ENCODE measurements around the gene ARHGAP6. TPM values are rescaled to one million over a fixed set of nuclear protein-coding genes. Genes with fewer than 3 reads are reported as not detected.

The ARHGAP6 gene
- total and polyA plus RNA-seq, 2 donors (not counting 3 experiments of a cell fraction or from before 2014, with no cell fraction given), result 0.69 to 0.83 TPM

GRCh38 chrX:11444052-11444451 is 221.7 kb downstream of the ARHGAP6 start:
- Histone ChIP-seq H4K20me1 (replicated peaks; ENCODE audit: control insufficient read depth, extremely low read depth, insufficient read depth, low read length) (no peaks in the 10 kb centered on the region), H3K27ac (ENCODE audit: insufficient read depth, low read depth, low read length) (no peak overlapping the region), H2AFZ (ENCODE audit: low read depth, low read length) (no peak overlapping the region), H3K36me3 (ENCODE audit: control insufficient read depth in 2 of 2, extremely low read depth in 1 of 2, insufficient read depth in 2 of 2, low read length in 2 of 2) (no peaks in the 10 kb centered on the region), H3K4me1 (ENCODE audit: control insufficient read depth, extremely low read depth, insufficient read depth, low read length) (no peaks in the 10 kb centered on the region), H3K79me2 (ENCODE audit: control insufficient read depth, insufficient read depth, low read length) (no peaks in the 10 kb centered on the region), H3K4me3 (replicated peaks in 1 of 3; ENCODE audit: insufficient read depth in 1 of 3, low read depth in 1 of 3, low read length in 3 of 3) (no peak overlapping the region), H3K9me3 (replicated peaks; ENCODE audit: control insufficient read depth, insufficient read depth, low read length) (no peaks in the 10 kb centered on the region), H3K9me1 (replicated peaks; ENCODE audit: control insufficient read depth, extremely low read depth, insufficient read depth, low read length) (no peaks in the 10 kb centered on the region), H3K9ac (replicated peaks; ENCODE audit: extremely low read depth, insufficient read depth, low read length) (no peak overlapping the region), H3K4me2 (ENCODE audit: insufficient read depth, low read length) (no peak overlapping the region), H3K27me3 (ENCODE audit: control insufficient read depth in 2 of 2, insufficient read depth in 2 of 2, low read length in 2 of 2) (no peaks in the 10 kb centered on the region)
- FAIRE-seq, result no peak
- TF ChIP-seq EZH2 (IDR thresholded peaks at IDR 0.05; ENCODE audit: borderline replicate concordance, low read depth, low read length, severe bottlenecking), result no peak
- no peak for TF ChIP-seq JUN (IDR thresholded peaks at IDR 0.05; ENCODE audit: borderline replicate concordance, insufficient read depth, insufficient read length, low read depth)
- TF ChIP-seq MYC (IDR thresholded peaks at IDR 0.05; ENCODE audit: low read depth, low read length), result no peak
- intact Hi-C loops (cut with micrococcal nuclease) (no loop called here), dilution Hi-C loops (cut with MboI; ENCODE audit: extremely low pct_ligation_motif_present, low sequenced_read_pairs) (no loop called here)
- no peak for DNase-seq (ENCODE audit: low read depth, low spot score)
- ChIA-PET POLR2A (no interaction called here), CTCF (no interaction called here)
- BruUV-seq (replicated peaks), result no TSS peak

DNA sequence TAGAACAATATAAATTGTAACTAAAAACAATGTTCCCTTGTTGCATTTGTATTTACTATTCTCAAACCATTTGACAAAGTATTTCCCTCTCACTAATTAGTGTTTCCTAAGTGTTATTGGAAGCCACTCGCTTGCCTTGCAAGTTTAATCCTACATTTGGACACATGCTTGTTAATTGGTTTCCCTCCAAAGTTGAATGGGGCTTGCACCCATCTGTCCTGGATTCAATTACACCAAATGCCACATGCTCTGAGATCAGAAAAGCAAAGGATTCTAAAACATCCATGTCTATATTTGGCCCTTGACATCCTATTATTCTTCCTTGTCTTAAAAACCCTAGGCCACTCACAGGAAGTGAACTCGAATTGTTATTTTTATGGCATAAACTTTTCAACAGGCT is 225.9 kb downstream of the ARHGAP6 start:
- H3K79me2 ChIP-seq (ENCODE audit: control insufficient read depth, insufficient read depth, low read length), result no peaks in the 10 kb centered on the region
- no peak overlapping the region for H3K4me2 ChIP-seq (ENCODE audit: insufficient read depth, low read length)
- no TSS peak for BruUV-seq (replicated peaks)
- H3K9me1 ChIP-seq (replicated peaks; ENCODE audit: control insufficient read depth, extremely low read depth, insufficient read depth, low read length), result no peaks in the 10 kb centered on the region
- no peaks in the 10 kb centered on the region for H3K36me3 ChIP-seq (ENCODE audit: control insufficient read depth in 2 of 2, extremely low read depth in 1 of 2, insufficient read depth in 2 of 2, low read length in 2 of 2)
- H3K9me3 ChIP-seq (replicated peaks; ENCODE audit: control insufficient read depth, insufficient read depth, low read length), result no peaks in the 10 kb centered on the region
- no peak overlapping the region for H3K9ac ChIP-seq (replicated peaks; ENCODE audit: extremely low read depth, insufficient read depth, low read length)
- FAIRE-seq (no peak), DNase-seq (ENCODE audit: low read depth, low spot score) (no peak)
- no peaks in the 10 kb centered on the region for H3K27me3 ChIP-seq (ENCODE audit: control insufficient read depth in 2 of 2, insufficient read depth in 2 of 2, low read length in 2 of 2)
- intact Hi-C loops (cut with micrococcal nuclease), result no loop called here
- dilution Hi-C loops (cut with MboI; ENCODE audit: extremely low pct_ligation_motif_present, low sequenced_read_pairs), result no loop called here
- TF ChIP-seq POLR2A (IDR thresholded peaks at IDR 0.05; ENCODE audit: low read depth, low read length), result no peak
- TF ChIP-seq, protein P1, sequence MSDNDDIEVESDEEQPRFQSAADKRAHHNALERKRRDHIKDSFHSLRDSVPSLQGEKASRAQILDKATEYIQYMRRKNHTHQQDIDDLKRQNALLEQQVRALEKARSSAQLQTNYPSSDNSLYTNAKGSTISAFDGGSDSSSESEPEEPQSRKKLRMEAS (IDR thresholded peaks at IDR 0.05; ENCODE audit: insufficient read depth, insufficient read length), result no peak
- no peaks in the 10 kb centered on the region for H4K20me1 ChIP-seq (replicated peaks; ENCODE audit: control insufficient read depth, extremely low read depth, insufficient read depth, low read length)
- H3K4me3 ChIP-seq (replicated peaks in 1 of 3; ENCODE audit: insufficient read depth in 1 of 3, low read depth in 1 of 3, low read length in 3 of 3), result no peak overlapping the region
- no peak overlapping the region for H3K27ac ChIP-seq (ENCODE audit: insufficient read depth, low read depth, low read length)
- ChIA-PET CTCF (no interaction called here), POLR2A (no interaction called here)
- H3K4me1 ChIP-seq (ENCODE audit: control insufficient read depth, extremely low read depth, insufficient read depth, low read length), result peaks cover 7% of the 10 kb centered on the region
- H2AFZ ChIP-seq (ENCODE audit: low read depth, low read length), result no peak overlapping the region
